ENCODE data around the gene NRXN2.

The NRXN2 gene

GRCh38 chr11:64632654-64633053, 90.3 kb downstream of the NRXN2 start:
- no peak overlapping the region for H3K4me2 ChIP-seq (ENCODE audit: low read length)
- H2AFZ ChIP-seq (ENCODE audit: low read length), result no peak overlapping the region
- no peak overlapping the region for H3K9ac ChIP-seq (ENCODE audit: low read length)
- H3K9me3 ChIP-seq (ENCODE audit: low read length), result no peaks in the 10 kb centered on the region
- H3K4me1 ChIP-seq (ENCODE audit: insufficient read depth, low read length, severe bottlenecking), result no peaks in the 10 kb centered on the region
- H4K20me1 ChIP-seq (ENCODE audit: insufficient read depth, low read length), result no peaks in the 10 kb centered on the region
- H3K79me2 ChIP-seq (ENCODE audit: insufficient read depth, low read length), result no peaks in the 10 kb centered on the region
- no peak overlapping the region for H3K4me3 ChIP-seq (ENCODE audit: low read depth, low read length, poor library complexity, severe bottlenecking)
- TF ChIP-seq EZH2 (IDR thresholded peaks at IDR 0.05; ENCODE audit: borderline replicate concordance, low read length), result no peak
- TF ChIP-seq, protein P1, sequence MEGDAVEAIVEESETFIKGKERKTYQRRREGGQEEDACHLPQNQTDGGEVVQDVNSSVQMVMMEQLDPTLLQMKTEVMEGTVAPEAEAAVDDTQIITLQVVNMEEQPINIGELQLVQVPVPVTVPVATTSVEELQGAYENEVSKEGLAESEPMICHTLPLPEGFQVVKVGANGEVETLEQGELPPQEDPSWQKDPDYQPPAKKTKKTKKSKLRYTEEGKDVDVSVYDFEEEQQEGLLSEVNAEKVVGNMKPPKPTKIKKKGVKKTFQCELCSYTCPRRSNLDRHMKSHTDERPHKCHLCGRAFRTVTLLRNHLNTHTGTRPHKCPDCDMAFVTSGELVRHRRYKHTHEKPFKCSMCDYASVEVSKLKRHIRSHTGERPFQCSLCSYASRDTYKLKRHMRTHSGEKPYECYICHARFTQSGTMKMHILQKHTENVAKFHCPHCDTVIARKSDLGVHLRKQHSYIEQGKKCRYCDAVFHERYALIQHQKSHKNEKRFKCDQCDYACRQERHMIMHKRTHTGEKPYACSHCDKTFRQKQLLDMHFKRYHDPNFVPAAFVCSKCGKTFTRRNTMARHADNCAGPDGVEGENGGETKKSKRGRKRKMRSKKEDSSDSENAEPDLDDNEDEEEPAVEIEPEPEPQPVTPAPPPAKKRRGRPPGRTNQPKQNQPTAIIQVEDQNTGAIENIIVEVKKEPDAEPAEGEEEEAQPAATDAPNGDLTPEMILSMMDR (IDR thresholded peaks at IDR 0.05; ENCODE audit: low read length), result no peak
- H3K9me2 ChIP-seq (ENCODE audit: low read depth, low read length), result no peaks in the 10 kb centered on the region
- no peaks in the 10 kb centered on the region for H3F3A ChIP-seq (ENCODE audit: insufficient read depth, low read length)
- H3K27me3 ChIP-seq (ENCODE audit: insufficient read depth, low read length), result no peaks in the 10 kb centered on the region
- no peaks in the 10 kb centered on the region for H3K36me3 ChIP-seq (ENCODE audit: insufficient read depth, low read length)
- H3K27ac ChIP-seq (ENCODE audit: low read depth, low read length, poor library complexity, severe bottlenecking), result no peak overlapping the region

DNA sequence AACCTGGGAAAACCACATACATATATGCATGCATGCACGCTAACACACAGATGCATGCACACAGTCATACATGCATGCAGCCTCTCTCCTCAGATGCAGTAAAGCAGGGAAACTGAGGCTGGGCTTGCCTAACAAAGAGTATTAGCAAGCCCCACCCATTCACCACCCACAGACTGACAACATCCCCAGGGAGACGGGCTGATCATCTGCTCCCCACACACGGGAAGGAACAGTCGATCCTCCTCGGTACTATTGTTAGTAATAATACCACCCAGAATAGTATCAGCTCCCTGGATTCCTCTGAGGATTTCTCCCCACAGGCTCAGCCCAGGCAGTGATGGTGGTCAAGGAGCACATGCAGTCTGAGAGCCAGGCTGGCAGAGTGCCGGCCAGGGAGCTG, 90.8 kb downstream of the NRXN2 start:
- no peak overlapping the region for H3K4me2 ChIP-seq (ENCODE audit: low read length)
- no peak overlapping the region for H2AFZ ChIP-seq (ENCODE audit: low read length)
- no peak overlapping the region for H3K4me3 ChIP-seq (ENCODE audit: low read depth, low read length, poor library complexity, severe bottlenecking)
- no peaks in the 10 kb centered on the region for H4K20me1 ChIP-seq (ENCODE audit: insufficient read depth, low read length)
- H3K79me2 ChIP-seq (ENCODE audit: insufficient read depth, low read length), result no peaks in the 10 kb centered on the region
- H3K27me3 ChIP-seq (ENCODE audit: insufficient read depth, low read length), result 0 out of 2 replicates have a peak, but pooled peaks cover 3% of the 10 kb centered on the region
- no peak overlapping the region for H3K27ac ChIP-seq (ENCODE audit: low read depth, low read length, poor library complexity, severe bottlenecking)
- TF ChIP-seq EZH2 (IDR thresholded peaks at IDR 0.05; ENCODE audit: borderline replicate concordance, low read length), result no peak
- TF ChIP-seq, protein P1 (IDR thresholded peaks at IDR 0.05; ENCODE audit: low read length), result no peak
- no peaks in the 10 kb centered on the region for H3K36me3 ChIP-seq (ENCODE audit: insufficient read depth, low read length)
- H3K9me2 ChIP-seq (ENCODE audit: low read depth, low read length), result no peaks in the 10 kb centered on the region
- no peaks in the 10 kb centered on the region for H3F3A ChIP-seq (ENCODE audit: insufficient read depth, low read length)
- H3K9me3 ChIP-seq (ENCODE audit: low read length), result no peaks in the 10 kb centered on the region
- H3K4me1 ChIP-seq (ENCODE audit: insufficient read depth, low read length, severe bottlenecking), result no peaks in the 10 kb centered on the region
- H3K9ac ChIP-seq (ENCODE audit: low read length), result no peak overlapping the region

- H3K9ac ChIP-seq (ENCODE audit: low read length), result no peak overlapping the region
- 0 out of 2 replicates have a peak, but pooled peaks cover 4% of the 10 kb centered on the region for H3K27me3 ChIP-seq (ENCODE audit: insufficient read depth, low read length)
- no peak overlapping the region for H3K27ac ChIP-seq (ENCODE audit: low read depth, low read length, poor library complexity, severe bottlenecking)
- TF ChIP-seq, protein P1 (IDR thresholded peaks at IDR 0.05; ENCODE audit: low read length), result no peak
- TF ChIP-seq EZH2 (IDR thresholded peaks at IDR 0.05; ENCODE audit: borderline replicate concordance, low read length), result no peak
- no peak overlapping the region for H2AFZ ChIP-seq (ENCODE audit: low read length)
- no peaks in the 10 kb centered on the region for H3K4me1 ChIP-seq (ENCODE audit: insufficient read depth, low read length, severe bottlenecking)
- H3K9me3 ChIP-seq (ENCODE audit: low read length), result no peaks in the 10 kb centered on the region
- H3K79me2 ChIP-seq (ENCODE audit: insufficient read depth, low read length), result no peaks in the 10 kb centered on the region
- no peaks in the 10 kb centered on the region for H4K20me1 ChIP-seq (ENCODE audit: insufficient read depth, low read length)
- no peaks in the 10 kb centered on the region for H3K36me3 ChIP-seq (ENCODE audit: insufficient read depth, low read length)
- H3F3A ChIP-seq (ENCODE audit: insufficient read depth, low read length), result no peaks in the 10 kb centered on the region
- H3K4me3 ChIP-seq (ENCODE audit: low read depth, low read length, poor library complexity, severe bottlenecking), result no peak overlapping the region
- no peak overlapping the region for H3K4me2 ChIP-seq (ENCODE audit: low read length)
- H3K9me2 ChIP-seq (ENCODE audit: low read depth, low read length), result no peaks in the 10 kb centered on the region
Measured at GRCh38 chr11:64631675-64632074, 91.3 kb downstream of the NRXN2 start.
